ENCODE data around the gene FOXI1. TPM values are rescaled to one million over a fixed set of nuclear protein-coding genes. Genes with fewer than 3 reads are reported as not detected.
A peak's percentile ranks its signal among the peaks of the same experiment; 100 is the strongest.

Gene FOXI1
- total RNA-seq (2014; rRNA removed; shearing (Covaris generic)), result not detected in 2 replicates
- not detected in 2 replicates for polyA plus RNA-seq (2016; fragmentation: Nextera tagmentation; extraction: Ambion mirVana)

GRCh38 chr5:170105642-170106611 lies at the start of gene FOXI1:
Gene FOXI1 (plus strand): TSS chr5:170105897. CDS start chr5:170105958, 61 bp downstream.
- DNase-seq, result no peak
- H3K9me3 ChIP-seq (ENCODE audit: low read depth), result no peaks in the 10 kb centered on the region
- H3K4me1 ChIP-seq (ENCODE audit: insufficient read depth), result no peaks in the 10 kb centered on the region
- no peaks in the 10 kb centered on the region for H3F3A ChIP-seq (ENCODE audit: insufficient read depth)
- H4K20me1 ChIP-seq (ENCODE audit: insufficient read depth), result no peaks in the 10 kb centered on the region
- no peaks in the 10 kb centered on the region for H3K9me2 ChIP-seq (ENCODE audit: insufficient read depth)
- H3K9ac ChIP-seq, result no peak within 1 kb of the TSS
- TF ChIP-seq EZH2 (IDR thresholded peaks at IDR 0.05; ENCODE audit: insufficient read depth, poor library complexity, severe bottlenecking) (no peak), EZH2phosphoT487 (IDR thresholded peaks at IDR 0.05; ENCODE audit: insufficient read depth, low read depth) (no peak)
- no peak within 1 kb of the TSS for H3K4me3 ChIP-seq
- 81 to 83% methylated on average over 32 to 49 of the region's 53 CpGs for WGBS, 2 experiments (ENCODE audit: low coverage in 1 of 2, low lambda C conversion rate in 2 of 2, missing lambda C conversion rate in 2 of 2)
- peaks cover 4% of the 10 kb centered on the region; the same call in 1 of the 2 replicates for H3K27me3 ChIP-seq (replicated peaks; ENCODE audit: insufficient read depth)
- in situ Hi-C loops (cut with MboI), result loop anchor here (25.0 kb wide), 1 partner anchor 306 kb away; no protein-coding TSS in a partner anchor
- H3K79me2 ChIP-seq (ENCODE audit: insufficient read depth), result no peaks in the 10 kb centered on the region
- no peak within 1 kb of the TSS for H3K4me2 ChIP-seq (ENCODE audit: unreplicated experiment)
- no peak within 1 kb of the TSS for H3K27ac ChIP-seq
- no peak within 1 kb of the TSS for H2AFZ ChIP-seq
- H3K36me3 ChIP-seq (ENCODE audit: low read depth), result no peaks in the 10 kb centered on the region

- H3K9ac ChIP-seq, result no peak overlapping the region
- H3K79me2 ChIP-seq (ENCODE audit: insufficient read depth), result no peaks in the 10 kb centered on the region
- DNase-seq, result peak; percentile 17
- H3K4me3 ChIP-seq, result no peak overlapping the region
- no peak overlapping the region for H2AFZ ChIP-seq
- WGBS, 2 experiments (ENCODE audit: low coverage in 1 of 2, low lambda C conversion rate in 2 of 2, missing lambda C conversion rate in 2 of 2), result 79 to 80% methylated on average over 11 of the region's 11 CpGs
- no peaks in the 10 kb centered on the region for H3K9me3 ChIP-seq (ENCODE audit: low read depth)
- H3K27me3 ChIP-seq (replicated peaks; ENCODE audit: insufficient read depth), result no peaks in the 10 kb centered on the region
- H4K20me1 ChIP-seq (ENCODE audit: insufficient read depth), result no peaks in the 10 kb centered on the region
- in situ Hi-C loops (cut with MboI), result no loop called here
- no peak for TF ChIP-seq EZH2 (IDR thresholded peaks at IDR 0.05; ENCODE audit: insufficient read depth, poor library complexity, severe bottlenecking)
- H3F3A ChIP-seq (ENCODE audit: insufficient read depth), result no peaks in the 10 kb centered on the region
- no peaks in the 10 kb centered on the region for H3K4me1 ChIP-seq (ENCODE audit: insufficient read depth)
- H3K9me2 ChIP-seq (ENCODE audit: insufficient read depth), result no peaks in the 10 kb centered on the region
- no peak overlapping the region for H3K4me2 ChIP-seq (ENCODE audit: unreplicated experiment)
- H3K36me3 ChIP-seq (ENCODE audit: low read depth), result no peaks in the 10 kb centered on the region
- no peak overlapping the region for H3K27ac ChIP-seq
Measured at GRCh38 chr5:170056561-170057267, 49.0 kb upstream of the FOXI1 start.

DNA sequence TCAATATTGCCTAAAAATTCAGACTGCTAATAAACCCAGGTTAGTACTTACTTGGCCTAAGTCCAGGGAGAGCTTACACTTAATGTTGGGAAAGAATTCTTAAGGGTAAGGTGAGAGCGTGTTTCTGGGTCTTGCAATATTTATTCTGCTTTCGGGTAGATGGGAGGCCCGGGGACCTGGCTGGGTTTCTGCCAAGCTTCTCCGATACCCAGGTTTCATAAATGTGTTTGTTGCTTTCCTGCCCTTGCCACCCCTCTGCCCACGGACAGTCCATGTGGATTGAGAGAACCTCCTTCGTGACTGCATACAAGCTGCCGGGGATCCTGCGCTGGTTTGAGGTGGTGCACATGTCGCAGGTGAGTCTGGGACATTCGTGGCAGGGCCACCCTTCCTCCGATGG lies 48.4 kb upstream of the FOXI1 start:
- H2AFZ ChIP-seq, result no peak overlapping the region
- DNase-seq, result peak; percentile 7
- no peak overlapping the region for H3K27ac ChIP-seq
- H3F3A ChIP-seq (ENCODE audit: insufficient read depth), result no peaks in the 10 kb centered on the region
- H3K36me3 ChIP-seq (ENCODE audit: low read depth), result no peaks in the 10 kb centered on the region
- in situ Hi-C loops (cut with MboI), result no loop called here
- H3K9me3 ChIP-seq (ENCODE audit: low read depth), result no peaks in the 10 kb centered on the region
- H3K4me1 ChIP-seq (ENCODE audit: insufficient read depth), result no peaks in the 10 kb centered on the region
- no peaks in the 10 kb centered on the region for H4K20me1 ChIP-seq (ENCODE audit: insufficient read depth)
- TF ChIP-seq EZH2phosphoT487 (IDR thresholded peaks at IDR 0.05; ENCODE audit: insufficient read depth, low read depth) (no peak), EZH2 (IDR thresholded peaks at IDR 0.05; ENCODE audit: insufficient read depth, poor library complexity, severe bottlenecking) (no peak)
- H3K27me3 ChIP-seq (replicated peaks; ENCODE audit: insufficient read depth), result no peaks in the 10 kb centered on the region
- no peaks in the 10 kb centered on the region for H3K79me2 ChIP-seq (ENCODE audit: insufficient read depth)
- no peak overlapping the region for H3K4me2 ChIP-seq (ENCODE audit: unreplicated experiment)
- H3K9ac ChIP-seq, result no peak overlapping the region
- H3K4me3 ChIP-seq, result no peak overlapping the region
- H3K9me2 ChIP-seq (ENCODE audit: insufficient read depth), result no peaks in the 10 kb centered on the region
- 82 to 83% methylated on average over 11 of the region's 11 CpGs for WGBS, 2 experiments (ENCODE audit: low coverage in 1 of 2, low lambda C conversion rate in 2 of 2, missing lambda C conversion rate in 2 of 2)

GRCh38 chr5:170059221-170059620 lies 46.5 kb upstream of the FOXI1 start:
- Histone ChIP-seq H3K9me3 (ENCODE audit: low read depth) (no peaks in the 10 kb centered on the region), H3K27me3 (replicated peaks; ENCODE audit: insufficient read depth) (no peaks in the 10 kb centered on the region), H3K9me2 (ENCODE audit: insufficient read depth) (no peaks in the 10 kb centered on the region), H2AFZ (no peak overlapping the region), H3K27ac (no peak overlapping the region), H4K20me1 (ENCODE audit: insufficient read depth) (no peaks in the 10 kb centered on the region), H3F3A (ENCODE audit: insufficient read depth) (no peaks in the 10 kb centered on the region), H3K36me3 (ENCODE audit: low read depth) (no peaks in the 10 kb centered on the region), H3K4me2 (ENCODE audit: unreplicated experiment) (no peak overlapping the region), H3K79me2 (ENCODE audit: insufficient read depth) (no peaks in the 10 kb centered on the region), H3K9ac (no peak overlapping the region), H3K4me3 (no peak overlapping the region), H3K4me1 (ENCODE audit: insufficient read depth) (no peaks in the 10 kb centered on the region)
- TF ChIP-seq EZH2phosphoT487 (IDR thresholded peaks at IDR 0.05; ENCODE audit: insufficient read depth, low read depth), result no peak
- WGBS, 2 experiments (ENCODE audit: low coverage in 1 of 2, low lambda C conversion rate in 2 of 2, missing lambda C conversion rate in 2 of 2), result 80 to 92% methylated on average over 1 of the region's 1 CpG
- DNase-seq, result no peak
- in situ Hi-C loops (cut with MboI), result no loop called here
